Measurements from ENCODE around the gene ITGA11.
"Not testable (repeated sequence)": the region's sequence is repeated elsewhere in the genome, so short reads cannot be mapped to it uniquely, and the experiment has no call there.

Gene ITGA11

GRCh38 chr15:68409736-68410370 lies 22.1 kb downstream of the ITGA11 start:
- DNase-seq: no peak

GRCh38 chr15:68408971-68409370 lies 23.0 kb downstream of the ITGA11 start:
- no peak for DNase-seq

GRCh38 chr15:68407886-68408881 lies 23.8 kb downstream of the ITGA11 start:
- no peak for DNase-seq

- DNase-seq: no peak
These were observed 24.6 kb downstream of the ITGA11 start for GRCh38 chr15:68407141-68407885.

- no peak for DNase-seq
These were observed 26.3 kb downstream of the ITGA11 start for GRCh38 chr15:68405378-68406250.

- DNase-seq: no peak
These were observed 27.7 kb downstream of the ITGA11 start for GRCh38 chr15:68404056-68404798.

- DNase-seq: no peak
These were observed 28.6 kb downstream of the ITGA11 start for GRCh38 chr15:68403161-68403941.

GRCh38 chr15:68402432-68403160 lies 29.4 kb downstream of the ITGA11 start:
- DNase-seq: no peak

- no peak for DNase-seq
These were observed 30.2 kb downstream of the ITGA11 start for GRCh38 chr15:68401496-68402431.

GRCh38 chr15:68400066-68400456 lies 31.9 kb downstream of the ITGA11 start:
- DNase-seq: no peak

- DNase-seq: no peak
These were observed 32.6 kb downstream of the ITGA11 start for GRCh38 chr15:68399096-68400065.

- not testable (repeated sequence) for DNase-seq
These were observed 34.0 kb downstream of the ITGA11 start for GRCh38 chr15:68397999-68398398.

GRCh38 chr15:68396068-68396467 lies 35.9 kb downstream of the ITGA11 start:
- DNase-seq: no peak

- no peak for DNase-seq
These were observed 40.8 kb downstream of the ITGA11 start for GRCh38 chr15:68391121-68391520.

GRCh38 chr15:68389936-68390817 lies 41.8 kb downstream of the ITGA11 start:
- peak; percentile 52 to 62 for DNase-seq

Data from inflammatory macrophage (primary cell).